GM12801 (cell line): ENCODE results near the gene TMEM239.

Experiments used
- TF ChIP-seq, protein P1 (sequence below): IDR thresholded peaks from one replicate; pipeline ENCODE4 v1.5.1; 2011; ENCODE audit warnings: control low read depth; ENCODE audit not compliant: insufficient read length; ENCODE audit errors: extremely low read depth

Gene TMEM239

DNA sequence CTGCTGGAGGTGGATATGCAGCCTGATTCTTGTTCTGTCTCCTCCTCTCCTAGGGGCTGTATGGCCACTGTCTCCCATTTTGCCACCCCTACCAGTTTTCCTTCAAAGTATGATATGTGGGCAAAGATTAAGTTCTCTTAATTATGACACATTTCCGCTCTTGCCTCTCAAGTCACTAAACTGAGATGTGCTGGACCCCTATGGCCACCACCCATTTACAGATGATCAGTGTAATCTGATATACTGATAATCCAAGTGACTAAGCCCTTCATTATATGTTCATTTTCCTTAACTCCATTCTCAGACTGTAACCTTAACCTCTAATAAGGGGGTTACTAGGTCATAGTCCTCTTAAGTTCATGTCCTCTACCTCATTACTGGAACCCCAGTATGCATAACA lies 2.1 kb upstream of the TMEM239 start:
- TF ChIP-seq, protein P1, sequence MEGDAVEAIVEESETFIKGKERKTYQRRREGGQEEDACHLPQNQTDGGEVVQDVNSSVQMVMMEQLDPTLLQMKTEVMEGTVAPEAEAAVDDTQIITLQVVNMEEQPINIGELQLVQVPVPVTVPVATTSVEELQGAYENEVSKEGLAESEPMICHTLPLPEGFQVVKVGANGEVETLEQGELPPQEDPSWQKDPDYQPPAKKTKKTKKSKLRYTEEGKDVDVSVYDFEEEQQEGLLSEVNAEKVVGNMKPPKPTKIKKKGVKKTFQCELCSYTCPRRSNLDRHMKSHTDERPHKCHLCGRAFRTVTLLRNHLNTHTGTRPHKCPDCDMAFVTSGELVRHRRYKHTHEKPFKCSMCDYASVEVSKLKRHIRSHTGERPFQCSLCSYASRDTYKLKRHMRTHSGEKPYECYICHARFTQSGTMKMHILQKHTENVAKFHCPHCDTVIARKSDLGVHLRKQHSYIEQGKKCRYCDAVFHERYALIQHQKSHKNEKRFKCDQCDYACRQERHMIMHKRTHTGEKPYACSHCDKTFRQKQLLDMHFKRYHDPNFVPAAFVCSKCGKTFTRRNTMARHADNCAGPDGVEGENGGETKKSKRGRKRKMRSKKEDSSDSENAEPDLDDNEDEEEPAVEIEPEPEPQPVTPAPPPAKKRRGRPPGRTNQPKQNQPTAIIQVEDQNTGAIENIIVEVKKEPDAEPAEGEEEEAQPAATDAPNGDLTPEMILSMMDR: no peak

DNA sequence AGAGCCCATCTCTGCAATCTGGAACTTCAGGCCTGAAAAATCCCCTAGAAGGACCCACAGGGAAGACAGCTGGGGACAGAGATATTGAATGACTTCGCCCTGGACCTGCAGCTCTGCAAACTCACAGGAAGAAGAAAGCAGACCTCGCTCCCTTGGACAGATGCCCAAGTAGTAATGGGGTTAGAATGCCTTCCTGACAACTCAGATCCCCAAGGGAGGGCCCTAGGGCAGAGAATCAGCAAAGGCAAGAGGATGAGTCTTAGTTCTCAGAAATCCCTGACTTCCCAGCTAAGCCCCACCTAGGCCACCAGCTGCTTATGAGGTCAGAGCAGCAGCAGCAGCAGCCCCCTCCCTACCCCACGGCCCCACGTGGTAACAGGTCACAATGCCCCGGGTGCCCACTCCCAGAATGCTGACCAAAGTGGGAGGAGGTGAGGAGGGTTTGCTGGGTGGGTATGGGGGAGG lies 1.5 kb upstream of the TMEM239 start, which contains the start of gene C20orf141:
Gene C20orf141, plus strand, starts transcription at position 401 of the 465 bp plus-strand sequence. CDS start 198 bp downstream, outside the sequence.
- TF ChIP-seq, protein P1: no peak

DNA sequence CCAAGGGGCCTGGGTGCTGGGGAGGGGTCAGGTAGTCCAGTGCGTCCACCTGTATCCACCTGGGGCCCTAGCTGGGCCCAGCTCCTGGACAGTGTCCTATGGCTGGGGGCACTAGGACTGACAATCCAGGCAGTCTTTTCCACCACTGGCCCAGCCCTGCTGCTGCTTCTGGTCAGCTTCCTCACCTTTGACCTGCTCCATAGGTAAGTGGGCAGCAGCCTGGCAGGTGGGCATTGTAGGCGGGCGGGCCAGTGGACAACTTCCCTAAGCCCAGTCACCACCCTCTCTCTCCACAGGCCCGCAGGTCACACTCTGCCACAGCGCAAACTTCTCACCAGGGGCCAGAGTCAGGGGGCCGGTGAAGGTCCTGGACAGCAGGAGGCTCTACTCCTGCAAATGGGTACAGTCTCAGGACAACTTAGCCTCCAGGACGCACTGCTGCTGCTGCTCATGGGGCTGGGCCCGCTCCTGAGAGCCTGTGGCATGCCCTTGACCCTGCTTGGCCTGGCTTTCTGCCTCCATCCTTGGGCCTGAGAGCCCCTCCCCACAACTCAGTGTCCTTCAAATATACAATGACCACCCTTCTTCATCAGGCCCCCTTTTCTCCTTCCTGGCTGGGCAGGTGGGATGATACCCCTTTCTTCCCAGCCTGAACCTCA lies 793 bp upstream of the TMEM239 start:
- TF ChIP-seq, protein P1: no peak

DNA sequence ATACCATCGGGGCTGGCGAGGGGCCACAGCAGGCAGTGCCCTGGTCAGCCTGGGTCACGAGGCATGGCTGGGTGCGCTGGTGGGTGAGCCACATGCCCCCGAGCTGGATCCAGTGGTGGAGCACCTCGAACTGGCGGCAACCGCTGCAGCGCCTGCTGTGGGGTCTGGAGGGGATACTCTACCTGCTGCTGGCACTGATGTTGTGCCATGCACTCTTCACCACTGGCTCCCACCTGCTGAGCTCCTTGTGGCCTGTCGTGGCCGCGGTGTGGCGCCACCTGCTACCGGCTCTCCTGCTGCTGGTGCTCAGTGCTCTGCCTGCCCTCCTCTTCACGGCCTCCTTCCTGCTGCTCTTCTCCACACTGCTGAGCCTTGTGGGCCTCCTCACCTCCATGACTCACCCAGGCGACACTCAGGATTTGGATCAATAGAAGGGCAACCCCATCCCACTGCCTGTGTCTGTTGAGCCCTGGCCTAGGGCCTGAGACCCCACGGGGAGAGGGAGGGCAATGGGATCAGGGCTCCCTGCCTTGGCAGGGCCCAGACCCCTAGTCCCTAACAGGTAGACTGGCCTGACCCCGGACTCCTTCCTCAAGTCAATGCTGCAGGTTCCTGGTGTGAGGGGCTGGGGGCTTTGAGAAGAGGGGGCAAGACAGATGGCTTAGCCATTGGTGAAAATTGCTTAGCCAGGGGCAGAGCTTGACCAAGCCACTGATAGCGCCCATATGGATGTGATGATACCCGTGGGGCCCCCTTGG lies 598 bp downstream of the TMEM239 start:
- TF ChIP-seq, protein P1: no peak

DNA sequence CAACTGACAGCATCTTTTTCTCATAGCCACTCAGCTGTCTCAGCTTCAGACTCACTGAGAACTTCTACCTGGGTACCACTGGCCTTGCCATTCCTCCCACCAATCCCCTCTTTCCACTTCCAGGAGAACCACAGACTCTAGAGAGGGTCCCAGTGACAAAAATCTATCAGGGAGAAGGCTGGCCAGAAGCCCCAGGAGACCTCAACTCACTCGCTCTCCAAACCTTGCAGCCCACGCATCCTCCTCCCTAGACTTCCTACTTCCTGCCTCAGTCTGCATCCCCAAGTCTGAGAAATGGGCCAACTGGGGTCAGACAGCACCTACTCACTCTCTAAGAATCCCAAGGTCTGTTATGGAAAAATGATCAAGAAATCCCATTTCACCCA lies 1.2 kb downstream of the TMEM239 start:
- TF ChIP-seq, protein P1: no peak

DNA sequence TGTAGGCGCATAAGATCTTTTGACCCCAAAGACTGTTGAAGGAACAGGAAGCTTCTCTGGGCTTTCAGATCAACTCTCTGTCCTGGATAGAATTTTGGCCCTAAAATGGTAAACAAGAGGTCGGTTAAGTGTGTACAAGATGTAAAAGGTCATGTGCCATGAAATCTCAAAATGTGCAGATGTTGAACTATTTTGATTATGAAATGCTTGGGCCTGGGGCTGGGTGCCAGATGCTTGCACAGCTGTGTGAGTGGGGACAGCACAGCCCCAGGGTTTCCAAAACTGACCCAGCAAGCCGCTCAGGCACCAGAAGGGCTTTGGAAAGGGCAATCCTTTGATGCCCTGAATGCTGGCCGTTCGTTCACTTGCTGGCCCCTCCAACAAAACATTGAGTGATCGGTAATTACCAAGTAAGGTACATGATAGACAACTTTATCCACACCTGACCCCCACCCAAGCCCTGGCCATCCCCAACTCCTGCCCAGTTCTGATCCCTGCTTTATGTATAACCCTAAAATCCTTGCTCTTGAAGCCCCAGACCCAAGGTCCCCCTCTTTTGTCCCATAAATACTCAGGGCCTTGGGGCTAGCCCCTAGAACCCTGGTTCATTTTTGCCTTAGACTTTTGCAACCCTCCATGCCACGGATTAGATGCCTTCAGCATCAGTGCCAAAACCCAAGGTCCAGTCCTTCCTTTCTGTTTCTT lies 1.9 kb downstream of the TMEM239 start:
- TF ChIP-seq, protein P1: no peak
